GM19238 (cell line): Measurements from ENCODE around the gene GJA10.

Experiments used
- DNase-seq: peaks from one replicate; pipeline ENCODE4 v3.0.0; 2011; ENCODE audit warnings: low spot score; ENCODE audit not compliant: insufficient read length

The GJA10 gene

GRCh38 chr6:89917216-89917615 lies 22.9 kb downstream of the GJA10 start:
- DNase-seq, result no peak

DNA sequence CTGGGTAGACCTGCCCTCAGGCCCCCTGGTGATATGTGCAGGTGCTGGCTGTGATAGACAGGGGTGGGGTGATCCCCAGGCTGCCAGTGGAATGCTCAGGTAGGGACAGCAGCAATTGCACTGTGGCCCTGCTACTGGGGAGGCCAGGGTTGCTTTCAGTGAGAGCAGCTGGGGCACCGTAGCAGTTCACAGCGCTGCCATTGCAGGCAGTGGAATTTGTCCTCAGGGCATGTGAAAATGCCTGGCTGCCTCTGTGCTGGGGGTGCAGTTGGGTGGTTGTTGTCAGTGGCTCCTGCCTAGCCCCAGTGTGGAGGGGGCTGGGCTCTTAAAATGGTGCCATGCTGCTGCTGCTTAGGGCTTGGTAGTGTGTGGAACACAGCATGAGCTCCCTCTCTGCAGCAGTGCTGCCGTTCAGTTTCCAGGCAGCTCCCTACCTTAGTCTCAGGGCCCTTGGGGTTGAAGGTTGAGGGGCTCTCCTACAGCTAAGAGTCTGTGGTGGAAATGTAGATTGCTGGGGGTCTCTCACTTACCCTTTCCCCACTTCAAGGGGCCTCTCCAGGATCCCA lies 23.6 kb downstream of the GJA10 start:
- no peak for DNase-seq

GRCh38 chr6:89921197-89921596 lies 26.9 kb downstream of the GJA10 start:
- DNase-seq, result no peak

DNA sequence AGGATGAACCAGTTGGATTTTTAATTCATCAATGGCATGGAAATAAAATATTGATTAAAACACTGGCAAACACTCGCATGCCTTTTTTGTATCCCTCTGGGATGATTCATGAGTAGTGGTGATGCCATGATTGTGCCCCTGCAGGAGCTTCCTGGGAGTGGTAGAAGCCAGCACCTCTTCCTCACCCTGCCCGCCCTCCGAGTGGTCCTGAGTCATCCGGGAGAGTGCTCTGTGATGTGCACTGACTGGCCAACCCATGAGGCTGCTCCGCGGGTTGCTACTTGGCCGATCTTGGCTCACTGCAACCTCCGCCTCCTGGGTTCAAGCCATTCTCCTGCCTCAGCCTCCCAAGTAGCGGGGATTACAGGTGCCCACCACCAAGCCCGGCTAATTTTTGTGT lies 27.4 kb downstream of the GJA10 start:
- no peak for DNase-seq

DNA sequence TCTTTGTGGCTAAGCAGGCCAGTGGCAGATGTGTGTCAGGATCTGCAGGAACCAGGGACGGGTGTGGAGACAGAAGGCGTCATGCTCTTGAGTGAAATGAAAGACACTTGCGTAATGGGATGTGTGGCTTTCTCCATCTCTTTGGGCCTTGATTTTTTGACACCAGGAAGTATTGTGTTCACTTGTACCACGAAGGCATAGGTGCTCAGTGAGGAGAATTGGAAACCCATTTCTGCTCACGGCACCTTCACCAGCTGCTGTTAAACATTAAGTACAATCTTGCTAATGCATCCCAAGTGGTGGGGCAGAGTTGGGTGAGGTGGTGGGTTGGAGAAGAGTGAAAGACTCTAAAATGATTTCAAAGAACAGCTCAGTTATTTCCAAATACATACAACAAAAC lies 30.0 kb downstream of the GJA10 start:
- no peak for DNase-seq

DNA sequence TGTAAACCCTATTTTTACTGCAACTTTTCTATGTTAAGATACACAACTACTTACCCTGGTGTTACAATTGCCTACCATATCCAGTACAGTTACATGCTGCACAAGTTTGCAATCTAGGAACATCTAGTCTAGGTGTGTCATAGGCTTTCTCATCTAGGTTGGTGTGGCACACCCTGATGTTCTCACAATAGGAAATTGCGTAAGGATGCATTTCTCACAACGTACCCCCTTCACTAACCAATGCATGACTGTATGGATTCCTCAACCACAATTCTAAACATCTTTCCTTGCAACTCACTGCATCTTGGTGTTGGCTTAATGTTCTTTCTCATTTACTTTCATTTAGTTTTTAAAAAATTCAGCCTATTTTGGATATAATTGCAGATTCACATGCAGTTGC lies 31.6 kb downstream of the GJA10 start:
- no peak for DNase-seq

DNA sequence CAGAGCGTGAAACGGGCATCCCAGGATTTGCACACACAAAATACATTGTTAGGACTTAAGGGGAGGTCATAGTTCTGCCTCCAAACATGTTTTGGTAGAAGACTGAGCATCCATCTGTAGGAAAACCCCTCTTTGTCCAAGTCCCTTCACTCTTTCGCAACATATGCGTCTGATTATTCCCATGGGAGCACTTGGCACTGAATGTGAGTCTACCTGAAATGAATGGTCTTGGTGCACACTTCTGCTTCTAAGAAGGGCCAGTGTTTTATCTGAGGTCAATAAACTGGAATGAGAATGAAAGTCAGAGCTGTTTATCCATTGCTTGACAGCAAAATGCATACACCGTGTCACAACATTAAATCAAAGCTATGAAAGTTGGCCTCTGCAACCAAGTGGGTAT lies 33.0 kb downstream of the GJA10 start:
- DNase-seq, result no peak

- no peak for DNase-seq
These were observed 33.7 kb downstream of the GJA10 start for GRCh38 chr6:89927791-89928550.

DNA sequence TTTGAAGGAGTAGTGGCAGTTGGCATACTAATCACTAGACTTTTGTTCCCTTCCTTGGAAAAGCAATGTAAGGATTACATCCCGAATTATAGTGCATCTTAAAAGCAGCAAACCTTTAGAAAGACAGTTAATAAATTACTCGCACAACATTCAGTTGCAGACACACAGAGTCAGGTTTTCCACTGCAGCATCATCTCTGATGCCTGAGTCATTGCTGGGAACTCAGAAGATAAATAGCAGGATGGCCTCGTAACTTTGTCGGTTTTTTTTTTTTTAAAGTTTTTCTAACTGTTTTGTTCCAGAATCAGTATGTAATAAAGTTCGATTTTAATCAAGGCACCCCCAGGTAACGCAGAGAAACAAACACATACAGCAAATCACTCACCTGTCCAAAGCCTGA lies 34.3 kb downstream of the GJA10 start:
- no peak for DNase-seq

DNA sequence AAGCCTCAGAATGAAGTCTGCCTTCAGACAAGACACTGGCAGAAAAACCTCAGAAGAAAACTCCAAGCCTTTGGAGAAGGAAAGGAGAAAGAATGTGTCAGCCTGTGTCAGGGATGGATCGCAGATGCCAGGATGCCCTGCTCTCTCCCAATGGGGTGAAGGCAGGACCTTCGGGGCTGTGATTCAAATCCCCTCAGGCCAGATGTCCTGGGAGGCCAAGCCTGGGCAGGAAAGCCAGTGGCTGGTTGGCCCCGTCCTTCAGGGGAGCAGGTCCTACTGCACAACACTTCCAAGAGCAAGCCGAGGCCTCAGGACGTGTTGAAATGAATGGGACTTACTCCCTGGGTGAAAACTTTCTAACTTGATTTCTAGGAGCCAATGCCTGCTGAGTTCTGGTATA lies 36.5 kb downstream of the GJA10 start:
- no peak for DNase-seq

GRCh38 chr6:89932245-89932802 lies 38.1 kb downstream of the GJA10 start:
- no peak for DNase-seq

GRCh38 chr6:89934685-89935366 lies 40.6 kb downstream of the GJA10 start:
- no peak for DNase-seq

- no peak for DNase-seq
These were observed 41.9 kb downstream of the GJA10 start for GRCh38 chr6:89936177-89936576.

- DNase-seq, result no peak
These were observed 43.7 kb downstream of the GJA10 start for GRCh38 chr6:89938014-89938413.

DNA sequence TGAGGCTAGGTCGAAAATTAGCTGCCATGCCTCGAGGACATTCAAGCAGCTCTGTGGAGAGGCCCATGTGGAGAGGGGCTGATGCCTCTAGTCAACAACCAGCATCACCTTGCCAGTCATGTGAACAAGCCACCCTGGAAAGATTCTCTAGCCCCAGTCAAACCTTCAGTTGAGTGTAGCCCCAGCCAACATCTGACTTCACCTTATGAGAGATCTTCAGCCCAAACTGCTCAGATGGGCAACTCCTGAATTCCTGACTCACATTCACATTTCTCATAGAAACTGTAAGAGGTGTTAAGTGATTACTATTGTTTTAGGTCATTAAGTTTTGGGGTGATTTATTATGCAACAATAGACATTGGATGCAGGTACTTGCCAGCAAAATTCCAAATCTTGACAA lies 44.9 kb downstream of the GJA10 start:
- no peak for DNase-seq

- DNase-seq, result peak; percentile 41
These were observed 46.2 kb downstream of the GJA10 start for GRCh38 chr6:89940225-89941027.

GRCh38 chr6:89941031-89941762 lies 46.9 kb downstream of the GJA10 start:
- no peak for DNase-seq

GRCh38 chr6:89941763-89942497 lies 47.7 kb downstream of the GJA10 start:
- no peak for DNase-seq

DNA sequence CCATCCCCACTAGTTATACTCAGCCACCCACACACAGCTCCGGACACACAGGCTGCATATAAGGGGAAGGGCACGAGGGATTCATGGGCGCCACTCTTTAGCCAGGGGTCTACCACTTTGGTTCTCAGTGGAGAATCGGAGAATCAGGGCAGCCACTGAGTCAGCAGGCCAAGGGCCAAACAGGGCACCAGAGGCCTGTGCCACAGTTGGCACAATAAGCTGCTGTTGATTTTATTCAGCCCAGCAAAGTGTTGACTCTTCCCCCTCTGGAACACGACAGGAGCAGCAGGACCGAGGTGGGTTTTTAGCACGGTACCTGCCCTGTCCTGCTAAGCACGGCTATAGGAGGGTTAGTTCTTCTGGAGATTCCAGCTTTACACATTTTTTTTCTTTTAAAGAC lies 48.3 kb downstream of the GJA10 start:
- DNase-seq, result no peak

DNA sequence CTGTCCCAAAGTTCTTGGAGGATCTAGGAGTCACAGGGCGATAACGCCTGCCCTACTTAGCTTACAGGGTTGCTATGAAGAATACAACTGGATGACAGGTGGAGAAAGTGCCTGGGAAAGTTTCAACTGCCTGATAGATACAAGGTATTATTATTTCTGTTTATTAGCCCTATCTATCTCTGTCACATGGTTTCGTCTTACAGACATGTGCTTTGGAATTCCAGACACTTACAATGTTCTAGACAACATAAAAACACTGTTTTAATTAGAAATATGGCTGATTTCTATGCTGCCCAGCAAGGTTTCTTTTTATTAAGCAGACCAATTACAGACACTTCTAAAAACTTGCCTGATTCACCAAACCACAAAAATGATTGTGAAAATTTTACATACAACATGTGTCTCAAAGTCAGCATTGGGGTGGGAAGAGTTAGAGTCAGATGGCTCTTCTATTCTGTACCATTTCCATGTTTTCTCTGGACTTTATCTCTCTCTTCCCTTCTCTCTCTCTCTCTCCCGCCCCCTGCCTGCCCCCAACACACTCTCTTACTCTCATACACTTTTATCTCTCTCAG lies 50.0 kb downstream of the GJA10 start:
- DNase-seq, result no peak
